ENCODE results near the gene WWP2.
"Not testable (repeated sequence)": the region's sequence is repeated elsewhere in the genome, so short reads cannot be mapped to it uniquely, and the experiment has no call there.

Gene WWP2

GRCh38 chr16:69932691-69933392 lies 170.7 kb downstream of the WWP2 start:
- no peak for DNase-seq (ENCODE audit: low read depth)
- H3K4me3 ChIP-seq (ENCODE audit: low read depth, low read length), result no peak overlapping the region

GRCh38 chr16:69934044-69934443 lies 171.9 kb downstream of the WWP2 start:
- H3K4me3 ChIP-seq (ENCODE audit: low read depth, low read length), result no peak overlapping the region
- no peak for DNase-seq (ENCODE audit: low read depth)

GRCh38 chr16:69934751-69935150 lies 172.6 kb downstream of the WWP2 start:
- H3K4me3 ChIP-seq (ENCODE audit: low read depth, low read length), result no peak overlapping the region
- no peak for DNase-seq (ENCODE audit: low read depth)

GRCh38 chr16:69935278-69935711 lies 173.2 kb downstream of the WWP2 start:
- no peak overlapping the region for H3K4me3 ChIP-seq (ENCODE audit: low read depth, low read length)
- no peak for DNase-seq (ENCODE audit: low read depth)

GRCh38 chr16:69935740-69936139 lies 173.6 kb downstream of the WWP2 start:
- DNase-seq (ENCODE audit: low read depth), result no peak
- H3K4me3 ChIP-seq (ENCODE audit: low read depth, low read length), result no peak overlapping the region

GRCh38 chr16:69936252-69936651 lies 174.1 kb downstream of the WWP2 start:
- H3K4me3 ChIP-seq (ENCODE audit: low read depth, low read length), result no peak overlapping the region
- DNase-seq (ENCODE audit: low read depth), result no peak

- H3K4me3 ChIP-seq (ENCODE audit: low read depth, low read length), result no peak overlapping the region
- DNase-seq (ENCODE audit: low read depth), result no peak
These were observed 174.6 kb downstream of the WWP2 start for GRCh38 chr16:69936751-69937211.

- DNase-seq (ENCODE audit: low read depth), result no peak
- H3K4me3 ChIP-seq (ENCODE audit: low read depth, low read length), result no peak overlapping the region
These were observed 175.4 kb downstream of the WWP2 start for GRCh38 chr16:69937465-69937951.

GRCh38 chr16:69938981-69939820 lies 177.1 kb downstream of the WWP2 start:
- H3K4me3 ChIP-seq (ENCODE audit: low read depth, low read length), result no peak overlapping the region
- no peak for DNase-seq (ENCODE audit: low read depth)

- no peak for DNase-seq (ENCODE audit: low read depth)
- H3K4me3 ChIP-seq (ENCODE audit: low read depth, low read length), result no peak overlapping the region
These were observed 177.9 kb downstream of the WWP2 start for GRCh38 chr16:69939821-69940585.

- no peak for DNase-seq (ENCODE audit: low read depth)
- H3K4me3 ChIP-seq (ENCODE audit: low read depth, low read length), result no peak overlapping the region
These were observed 178.5 kb downstream of the WWP2 start for GRCh38 chr16:69940676-69941075.

- H3K4me3 ChIP-seq (ENCODE audit: low read depth, low read length), result no peak overlapping the region
- DNase-seq (ENCODE audit: low read depth), result no peak
These were observed 179.3 kb downstream of the WWP2 start for GRCh38 chr16:69941251-69942098.

- H3K4me3 ChIP-seq (ENCODE audit: low read depth, low read length), result no peak overlapping the region
- no peak for DNase-seq (ENCODE audit: low read depth)
These were observed 180.0 kb downstream of the WWP2 start for GRCh38 chr16:69942099-69942491.

GRCh38 chr16:69942627-69943170 lies 180.6 kb downstream of the WWP2 start:
- DNase-seq (ENCODE audit: low read depth), result no peak

GRCh38 chr16:69943241-69944036 lies 181.3 kb downstream of the WWP2 start:
- not testable (repeated sequence) for H3K4me3 ChIP-seq (ENCODE audit: low read depth, low read length); DNase-seq (ENCODE audit: low read depth)

More at GRCh38 chr16:69942627-69943170, 180.6 kb downstream of the WWP2 start:
- no peak overlapping the region for H3K4me3 ChIP-seq (ENCODE audit: low read depth, low read length)

- not testable (repeated sequence) for H3K4me3 ChIP-seq (ENCODE audit: low read depth, low read length); DNase-seq (ENCODE audit: low read depth)
These were observed 188.3 kb downstream of the WWP2 start for GRCh38 chr16:69950411-69950810.

- DNase-seq (ENCODE audit: low read depth); H3K4me3 ChIP-seq (ENCODE audit: low read depth, low read length): not testable (repeated sequence)
These were observed 189.0 kb downstream of the WWP2 start, which contains the start of gene CLEC18A for GRCh38 chr16:69951017-69951671. TSS of gene CLEC18A (plus strand) at chr16:69951334. CDS start at chr16:69951367, 33 bp downstream.
